IMR-90 (cell line): ENCODE results near the gene AXIN1.

Experiments
- CEBPB ChIP-seq: IDR thresholded peaks from 2 replicates; pipeline ENCODE4 v1.6.1; 2012; ENCODE audit warnings: low read depth, low read length, improper control_type of control experiment
- CHD1 ChIP-seq: IDR thresholded peaks from 2 replicates; pipeline ENCODE4 v1.6.1; 2012; ENCODE audit warnings: low read depth, low read length, improper control_type of control experiment
- MAFK ChIP-seq: IDR thresholded peaks from 2 replicates; pipeline ENCODE4 v1.6.1; 2012; ENCODE audit warnings: low read depth, low read length, improper control_type of control experiment
- MXI1 ChIP-seq: IDR thresholded peaks from 2 replicates; pipeline ENCODE4 v1.6.1; 2012; ENCODE audit warnings: low read depth, mild to moderate bottlenecking, low read length, moderate library complexity, borderline replicate concordance
- POLR2A ChIP-seq: IDR thresholded peaks from 2 replicates; pipeline ENCODE4 v1.6.1; 2012; ENCODE audit warnings: mild to moderate bottlenecking, low read depth, low read length
- RCOR1 ChIP-seq: IDR thresholded peaks from 2 replicates; pipeline ENCODE4 v1.6.1; 2012; ENCODE audit warnings: mild to moderate bottlenecking, low read length, improper control_type of control experiment; ENCODE audit not compliant: insufficient replicate concordance
- RFX5 ChIP-seq: IDR thresholded peaks from 2 replicates; pipeline ENCODE4 v1.8.0; 2012; ENCODE audit warnings: low read depth, mild to moderate bottlenecking, low read length, moderate library complexity
- TF ChIP-seq, protein P1 (sequence below): conservative IDR thresholded peaks from 2 replicates; pipeline ENCODE4 v1.5.1; 2012; ENCODE audit warnings: mild to moderate bottlenecking, low read depth, low read length, improper control_type of control experiment
- TF ChIP-seq, protein P2 (sequence below): fragments of 150-350 bp; IDR thresholded peaks from 2 replicates; pipeline ENCODE4 v1.6.1; 2017; ENCODE audit warnings: mild to moderate bottlenecking, antibody characterized with exemption, low read length, low read depth

DNA sequence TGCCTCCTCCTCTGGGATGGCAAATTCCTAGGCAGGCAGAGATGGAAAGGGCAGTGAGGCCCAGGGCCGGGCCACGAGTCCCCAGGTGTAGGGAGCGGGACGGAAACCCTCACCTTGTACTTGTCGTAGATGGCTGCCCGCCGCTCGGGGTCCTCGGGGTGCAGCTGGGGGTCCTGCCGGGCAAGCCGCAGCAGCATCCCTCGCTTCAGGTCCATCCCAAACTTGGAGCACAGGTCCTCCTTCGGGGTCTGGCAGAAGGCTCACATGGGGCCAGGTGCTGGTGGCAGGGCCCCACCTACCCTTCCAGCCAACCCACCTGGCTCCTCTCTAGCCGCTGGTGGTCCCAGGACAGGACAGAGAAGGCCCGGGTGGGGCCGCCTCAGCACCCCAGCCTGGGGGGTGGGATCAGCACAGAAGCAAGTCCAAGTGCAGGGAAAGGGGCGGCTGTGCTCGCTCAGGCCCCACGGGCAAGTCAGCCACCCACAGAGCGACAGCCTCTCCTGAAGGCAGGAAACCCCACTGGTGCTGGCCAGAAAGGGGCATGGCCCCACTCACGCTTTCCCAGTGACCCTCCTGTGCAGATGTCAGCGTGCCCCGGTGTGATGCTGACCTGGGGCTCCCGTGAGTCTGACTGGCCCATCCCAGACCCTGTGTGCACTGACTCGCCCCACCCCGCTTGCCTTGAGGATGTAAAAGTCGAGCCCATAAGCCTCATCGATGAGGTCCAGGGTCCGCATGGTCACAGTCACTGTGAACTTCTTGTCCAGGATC is 16.1 kb upstream of the AXIN1 start:
- TF ChIP-seq, protein P1, sequence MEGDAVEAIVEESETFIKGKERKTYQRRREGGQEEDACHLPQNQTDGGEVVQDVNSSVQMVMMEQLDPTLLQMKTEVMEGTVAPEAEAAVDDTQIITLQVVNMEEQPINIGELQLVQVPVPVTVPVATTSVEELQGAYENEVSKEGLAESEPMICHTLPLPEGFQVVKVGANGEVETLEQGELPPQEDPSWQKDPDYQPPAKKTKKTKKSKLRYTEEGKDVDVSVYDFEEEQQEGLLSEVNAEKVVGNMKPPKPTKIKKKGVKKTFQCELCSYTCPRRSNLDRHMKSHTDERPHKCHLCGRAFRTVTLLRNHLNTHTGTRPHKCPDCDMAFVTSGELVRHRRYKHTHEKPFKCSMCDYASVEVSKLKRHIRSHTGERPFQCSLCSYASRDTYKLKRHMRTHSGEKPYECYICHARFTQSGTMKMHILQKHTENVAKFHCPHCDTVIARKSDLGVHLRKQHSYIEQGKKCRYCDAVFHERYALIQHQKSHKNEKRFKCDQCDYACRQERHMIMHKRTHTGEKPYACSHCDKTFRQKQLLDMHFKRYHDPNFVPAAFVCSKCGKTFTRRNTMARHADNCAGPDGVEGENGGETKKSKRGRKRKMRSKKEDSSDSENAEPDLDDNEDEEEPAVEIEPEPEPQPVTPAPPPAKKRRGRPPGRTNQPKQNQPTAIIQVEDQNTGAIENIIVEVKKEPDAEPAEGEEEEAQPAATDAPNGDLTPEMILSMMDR, result no peak
- TF ChIP-seq POLR2A (no peak), RFX5 (no peak), CHD1 (no peak), MAFK (no peak), CEBPB (no peak), RCOR1 (no peak), MXI1 (no peak)
- TF ChIP-seq, protein P2, sequence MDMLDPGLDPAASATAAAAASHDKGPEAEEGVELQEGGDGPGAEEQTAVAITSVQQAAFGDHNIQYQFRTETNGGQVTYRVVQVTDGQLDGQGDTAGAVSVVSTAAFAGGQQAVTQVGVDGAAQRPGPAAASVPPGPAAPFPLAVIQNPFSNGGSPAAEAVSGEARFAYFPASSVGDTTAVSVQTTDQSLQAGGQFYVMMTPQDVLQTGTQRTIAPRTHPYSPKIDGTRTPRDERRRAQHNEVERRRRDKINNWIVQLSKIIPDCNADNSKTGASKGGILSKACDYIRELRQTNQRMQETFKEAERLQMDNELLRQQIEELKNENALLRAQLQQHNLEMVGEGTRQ, result no peak
